K562 (cell line): ENCODE measurements around the gene SFXN3. TPM values are rescaled to one million over a fixed set of nuclear protein-coding genes. Genes with fewer than 3 reads are reported as not detected.

Source experiments
- ATF1 ChIP-seq, 2 experiments: fragments of 450-650 bp in 1 of 2; IDR thresholded peaks; 2 replicates each; pipeline ENCODE4 v1.6.1; 2016; ENCODE audit warnings: missing compliant biosample characterization in 1 of 2, missing genetic modification characterization in 1 of 2
- CBX3 ChIP-seq, 2 experiments: IDR thresholded peaks; 1 replicate in 1 of 2; 2 replicates in 1 of 2; pipeline ENCODE4 v1.6.1; 2012; ENCODE audit warnings: inconsistent platforms in 2 of 2, low read length in 2 of 2, borderline replicate concordance in 1 of 2, control low read depth in 1 of 2
- CCNT2 ChIP-seq: IDR thresholded peaks from 2 replicates; pipeline ENCODE4 v1.6.1; 2011; ENCODE audit warnings: borderline replicate concordance, low read depth, mild to moderate bottlenecking, moderate library complexity, mixed read lengths, low read length; ENCODE audit not compliant: insufficient read length; ENCODE audit errors: extremely low read depth
- CTCF ChIP-seq, 3 experiments: IDR thresholded peaks in 2 of 3; conservative IDR thresholded peaks in 1 of 3; 2 replicates each; pipeline ENCODE4 v1.5.1; 2011 to 2012; ENCODE audit warnings: low read length in 3 of 3, mild to moderate bottlenecking in 3 of 3, control low read depth in 2 of 3, improper control_type of control experiment in 1 of 3, inconsistent platforms in 1 of 3, low read depth in 1 of 3, mixed read lengths in 1 of 3, moderate library complexity in 1 of 3; ENCODE audit not compliant: insufficient read depth in 2 of 3
- ELF1 ChIP-seq: fragments of 200-800 bp; sonication (Bioruptor generic); IDR thresholded peaks from 2 replicates; pipeline ENCODE4 v1.6.1; 2016; ENCODE audit warnings: missing genetic modification characterization, missing compliant biosample characterization
- EP300 ChIP-seq: IDR thresholded peaks from 2 replicates; pipeline ENCODE4 v1.6.1; 2012; ENCODE audit warnings: low read length, improper control_type of control experiment
- GABPB1 ChIP-seq: sonication (generic); formaldehyde crosslinking; IDR thresholded peaks from 2 replicates; pipeline ENCODE4 v1.8.0; 2022; ENCODE audit warnings: mild to moderate bottlenecking, missing genetic modification reagents
- MXD1 ChIP-seq: fragments of 250-450 bp; sonication (Bioruptor Pico); IDR thresholded peaks from 2 replicates; pipeline ENCODE4 v1.8.0; 2021; ENCODE audit warnings: borderline replicate concordance, mild to moderate bottlenecking, moderate library complexity; ENCODE audit not compliant: poor library complexity, severe bottlenecking
- POLR2H ChIP-seq: IDR thresholded peaks from 2 replicates; pipeline ENCODE4 v1.6.1; 2016; ENCODE audit warnings: missing genetic modification characterization, low read depth, mild to moderate bottlenecking, control low read depth, missing compliant biosample characterization, moderate library complexity
- PRDM10 ChIP-seq: fragments of 450-650 bp; IDR thresholded peaks from 2 replicates; pipeline ENCODE4 v1.6.1; 2018; ENCODE audit not compliant: partially characterized antibody
- SAP30 ChIP-seq: fragments of 200-600 bp; sonication (generic); IDR thresholded peaks from 2 replicates; pipeline ENCODE4 v1.6.1; 2012; ENCODE audit warnings: borderline replicate concordance, low read depth, mild to moderate bottlenecking, moderate library complexity, low read length, control low read depth, inconsistent platforms; ENCODE audit not compliant: insufficient read depth, poor library complexity, severe bottlenecking
- TAF9B ChIP-seq: fragments of 450-650 bp; IDR thresholded peaks from 2 replicates; pipeline ENCODE4 v1.6.1; 2018; ENCODE audit warnings: mild to moderate bottlenecking; ENCODE audit not compliant: partially characterized antibody
- XRCC5 ChIP-seq: fragments of 200-400 bp; formaldehyde crosslinking; IDR thresholded peaks from 2 replicates; pipeline ENCODE4 v1.6.1; 2017; ENCODE audit warnings: low read depth, mild to moderate bottlenecking, low read length
- ZBTB11 ChIP-seq, 3 experiments: fragments of 200-800 bp in 1 of 3; fragments of 250-450 bp in 1 of 3; fragments of 450-650 bp in 1 of 3; sonication (Bioruptor Pico) in 1 of 3; sonication (Bioruptor generic) in 1 of 3; formaldehyde crosslinking in 1 of 3; IDR thresholded peaks; 2 replicates each; pipeline versions ENCODE4 v1.6.1 to v1.8.0; 2016 to 2022; ENCODE audit warnings: mild to moderate bottlenecking in 2 of 3, missing genetic modification characterization in 2 of 3, missing compliant biosample characterization in 1 of 3, moderate library complexity in 1 of 3
- ZFX ChIP-seq: sonication (generic); formaldehyde crosslinking; IDR thresholded peaks from 2 replicates; pipeline ENCODE4 v1.8.0; 2022; ENCODE audit warnings: mild to moderate bottlenecking, missing genetic modification reagents, moderate library complexity
- polyA plus RNA-seq, 8 experiments: library from polyadenylated mRNA; depleted of rRNA in 4 of 8; stranded (reverse) in 5 of 8; unstranded in 3 of 8; fragments of >200 nt; fragmentation: Nextera tagmentation in 2 of 8; fragmentation: Illumina TruSeq in 1 of 8; extraction: Ambion mirVana in 2 of 8; extraction: Trizol in 1 of 8; gene quantifications; 2 replicates each; pipeline versions ENCODE4 v1.2.1 to v1.2.3, GENCODE V29; 2011 to 2014; ENCODE audit warnings: inconsistent platforms in 1 of 8, missing spikeins in 1 of 8
- total RNA-seq, 7 experiments: library from RNA; depleted of rRNA in 6 of 7; stranded (reverse); fragments of >200 nt in 6 of 7; fragmentation: Illumina TruSeq in 2 of 7; extraction: Trizol in 2 of 7; gene quantifications; 2 replicates each; pipeline versions ENCODE4 v1.2.1 to v1.2.3, GENCODE V29; 2011 to 2021; ENCODE audit warnings: low replicate concordance in 1 of 7

The SFXN3 gene
- total and polyA plus RNA-seq, 9 of the 15 experiments (the other 6 are each of a cell fraction or from before 2014, with no cell fraction given) = 0.24 to 4.6 (median 0.86) TPM

GRCh38 chr10:101066146-101066895 lies 35.3 kb downstream of the SFXN3 start (continued):
- TF ChIP-seq PRDM10 (peak; percentile 15), TAF9B (peak; percentile 53), ZFX (CRISPR knock-in tag) (peak; percentile 76), ZBTB11 (CRISPR knock-in tag; IDR thresholded peaks at IDR 0.05) (no peak), MXD1 (CRISPR knock-in tag) (peak; percentile 33), CCNT2 (peak; percentile 74), ATF1 (CRISPR knock-in tag; IDR thresholded peaks at IDR 0.05) (no peak), ATF1 (tag; IDR thresholded peaks at IDR 0.05) (peak; percentile 74), POLR2H (tag) (peak; percentile 50; the same call in 1 of the 2 replicates), ELF1 (tag) (0 out of 2 replicates have a peak, but pooled peaks have one; percentile 29), CTCF (IDR thresholded peaks at IDR 0.05 in 2 of 3, conservative IDR thresholded peaks at IDR 0.05 in 1 of 3; ENCODE audit: insufficient read depth in 2 of 3, low read depth in 1 of 3, low read length in 3 of 3) (peak; percentile 64 to 83 (median 68)), CBX3 (IDR thresholded peaks at IDR 0.05; ENCODE audit: borderline replicate concordance in 1 of 2, low read length in 2 of 2) (peak in 1 of 2 experiments; percentile 37; a peak in 1 of 3 replicates), XRCC5 (0 out of 2 replicates have a peak, but pooled peaks have one; percentile 64), SAP30 (peak; percentile 52), GABPB1 (CRISPR knock-in tag) (peak; percentile 62; the same call in 1 of the 2 replicates), EP300 (no peak)
